Osteoblast (primary cell): Measurements from ENCODE around the gene CCNI. TPM values are rescaled to one million over a fixed set of nuclear protein-coding genes. Genes with fewer than 3 reads are reported as not detected.

Source experiments
- DNase-seq: peaks from one replicate; pipeline ENCODE4 v3.0.0; 2011; ENCODE audit warnings: low spot score, mixed read lengths; ENCODE audit not compliant: insufficient read length; ENCODE audit errors: missing footprints
- H2AFZ ChIP-seq: 2 replicates; pipeline ENCODE4 v1.6.0; 2011; ENCODE audit warnings: mild to moderate bottlenecking, low read length
- H3K27ac ChIP-seq: 2 replicates; pipeline ENCODE4 v1.5.1; 2011; ENCODE audit warnings: mild to moderate bottlenecking, low read depth, low read length, moderate library complexity
- H3K27me3 ChIP-seq: 2 replicates; pipeline ENCODE4 v1.6.0; 2012; ENCODE audit warnings: mild to moderate bottlenecking, control low read depth, inconsistent platforms, low read length, moderate library complexity; ENCODE audit not compliant: insufficient read depth
- H3K36me3 ChIP-seq: 2 replicates; pipeline ENCODE4 v1.5.1; 2011; ENCODE audit warnings: mild to moderate bottlenecking, low read length, control low read depth, moderate library complexity; ENCODE audit not compliant: insufficient read depth
- H3K4me1 ChIP-seq: 2 replicates; pipeline ENCODE4 v1.5.1; 2011; ENCODE audit warnings: mild to moderate bottlenecking, low read length, control low read depth, moderate library complexity; ENCODE audit not compliant: insufficient read depth
- H3K4me2 ChIP-seq: 2 replicates; pipeline ENCODE4 v1.6.0; 2011; ENCODE audit warnings: mild to moderate bottlenecking, low read length; ENCODE audit not compliant: insufficient read depth
- H3K4me3 ChIP-seq: fragments of 200-600 bp; sonication (generic); 3 replicates; pipeline ENCODE4 v1.5.1; 2012; ENCODE audit warnings: mild to moderate bottlenecking, low read length, inconsistent platforms; ENCODE audit not compliant: insufficient read depth
- H3K79me2 ChIP-seq: 2 replicates; pipeline ENCODE4 v1.6.0; 2012; ENCODE audit warnings: mild to moderate bottlenecking, low read length, control low read depth, inconsistent platforms; ENCODE audit not compliant: insufficient read depth
- H3K9me3 ChIP-seq: 2 replicates; pipeline ENCODE4 v1.5.1; 2011; ENCODE audit warnings: low read depth, low read length, control low read depth
- H4K20me1 ChIP-seq: 2 replicates; pipeline ENCODE4 v1.6.0; 2012; ENCODE audit warnings: mild to moderate bottlenecking, low read length, control low read depth; ENCODE audit not compliant: insufficient read depth
- CTCF ChIP-seq: IDR thresholded peaks from 2 replicates; pipeline ENCODE4 v1.5.1; 2011; ENCODE audit warnings: mild to moderate bottlenecking, low read depth, low read length, moderate library complexity; ENCODE audit errors: extremely low read depth
- total RNA-seq: library from RNA; depleted of rRNA; stranded (reverse); fragments of >200 nt; gene quantifications from 2 replicates; pipeline ENCODE4 v1.2.3, GENCODE V29; 2012

CCNI gene
- total RNA-seq, 1 donor = 229 TPM

GRCh38 chr4:77065382-77065781 is 10.4 kb downstream of the CCNI start:
- no peak overlapping the region for H3K4me2 ChIP-seq
- peak overlapping the region; percentile 32 for H3K27ac ChIP-seq
- H2AFZ ChIP-seq = no peak overlapping the region
- TF ChIP-seq CTCF = no peak
- H3K4me3 ChIP-seq = no peak overlapping the region
- no peaks in the 10 kb centered on the region for H3K9me3 ChIP-seq
- H3K27me3 ChIP-seq = no peaks in the 10 kb centered on the region
- H3K4me1 ChIP-seq = no peaks in the 10 kb centered on the region
- DNase-seq = no peak
- H3K36me3 ChIP-seq = peaks cover 44% of the 10 kb centered on the region
- H4K20me1 ChIP-seq = peaks cover 62% of the 10 kb centered on the region
- H3K79me2 ChIP-seq = peaks cover 93% of the 10 kb centered on the region

- no peak for DNase-seq
- no peak overlapping the region for H2AFZ ChIP-seq
- peaks cover 86% of the 10 kb centered on the region for H3K79me2 ChIP-seq
- H4K20me1 ChIP-seq = peaks cover 50% of the 10 kb centered on the region
- no peak overlapping the region for H3K27ac ChIP-seq
- H3K4me2 ChIP-seq = no peak overlapping the region
- H3K9me3 ChIP-seq = no peaks in the 10 kb centered on the region
- H3K36me3 ChIP-seq = peaks cover 58% of the 10 kb centered on the region
- no peaks in the 10 kb centered on the region for H3K4me1 ChIP-seq
- no peak overlapping the region for H3K4me3 ChIP-seq
- H3K27me3 ChIP-seq = no peaks in the 10 kb centered on the region
- TF ChIP-seq CTCF = no peak
These were observed 12.9 kb downstream of the CCNI start for GRCh38 chr4:77062856-77063255.

- no peak for DNase-seq
- Histone ChIP-seq H3K27ac (peak overlapping the region; percentile 34), H4K20me1 (peaks cover 16% of the 10 kb centered on the region), H3K4me3 (no peak overlapping the region), H3K79me2 (peaks cover 13% of the 10 kb centered on the region), H3K4me1 (peaks cover 11% of the 10 kb centered on the region), H2AFZ (no peak overlapping the region), H3K4me2 (no peak overlapping the region), H3K36me3 (peaks cover 83% of the 10 kb centered on the region), H3K27me3 (no peaks in the 10 kb centered on the region), H3K9me3 (no peaks in the 10 kb centered on the region)
- peak; percentile 61 for TF ChIP-seq CTCF
These were observed 23.4 kb downstream of the CCNI start for GRCh38 chr4:77052352-77052751.

- Histone ChIP-seq H4K20me1 (peaks cover 13% of the 10 kb centered on the region), H3K4me3 (no peak overlapping the region), H3K79me2 (peaks cover 9% of the 10 kb centered on the region), H3K27me3 (no peaks in the 10 kb centered on the region), H2AFZ (no peak overlapping the region), H3K36me3 (peaks cover 75% of the 10 kb centered on the region), H3K4me2 (no peak overlapping the region), H3K27ac (no peak overlapping the region), H3K4me1 (peaks cover 11% of the 10 kb centered on the region), H3K9me3 (no peaks in the 10 kb centered on the region)
- DNase-seq = no peak
- TF ChIP-seq CTCF = no peak
These were observed 24.8 kb downstream of the CCNI start for GRCh38 chr4:77050962-77051361.
